Measurements from ENCODE around the gene TPO.
"Not testable (repeated sequence)": the region's sequence is repeated elsewhere in the genome, so short reads cannot be mapped to it uniquely, and the experiment has no call there.

Gene TPO

DNA sequence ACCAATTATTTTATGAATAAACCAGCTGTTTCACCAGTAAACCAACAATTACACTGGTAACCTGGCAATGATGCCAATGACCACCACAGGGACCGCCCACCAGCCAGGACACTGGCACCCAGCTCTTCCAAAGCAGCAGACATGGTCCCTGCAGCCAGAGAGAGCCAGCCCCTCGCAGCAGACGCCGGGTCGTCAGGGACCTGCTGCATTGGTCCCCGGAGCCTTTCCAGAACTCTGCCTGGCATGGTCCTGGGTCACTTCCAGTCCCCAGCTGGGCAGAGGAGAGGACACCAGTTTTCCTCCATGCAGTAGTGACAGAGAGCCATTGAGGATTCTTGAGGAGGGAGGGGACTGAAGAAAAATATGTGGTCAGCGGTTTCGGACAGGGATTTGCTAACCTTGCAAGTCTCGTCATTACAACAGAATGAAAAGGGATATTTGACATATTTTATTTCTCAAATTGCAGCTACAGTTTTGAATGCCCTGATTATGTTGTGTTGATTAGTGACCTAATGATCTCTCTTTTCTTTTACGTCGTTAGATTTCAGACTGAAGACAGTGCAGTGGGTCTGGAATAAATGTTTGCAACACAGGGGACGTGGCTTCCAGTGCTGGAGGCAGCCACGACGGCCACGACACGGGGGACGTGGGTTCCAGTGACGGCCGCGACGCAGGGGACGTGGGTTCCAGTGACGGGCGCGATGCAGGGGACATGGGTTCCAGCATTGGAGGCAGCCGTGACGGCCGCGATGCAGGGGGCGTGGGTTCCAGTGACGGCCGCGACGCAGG lies 154.5 kb downstream of the TPO start:
- H3K27ac ChIP-seq: no peak overlapping the region
- TF ChIP-seq ZFX (IDR thresholded peaks at IDR 0.05; ENCODE audit: borderline replicate concordance): no peak
- TF ChIP-seq, protein P1, sequence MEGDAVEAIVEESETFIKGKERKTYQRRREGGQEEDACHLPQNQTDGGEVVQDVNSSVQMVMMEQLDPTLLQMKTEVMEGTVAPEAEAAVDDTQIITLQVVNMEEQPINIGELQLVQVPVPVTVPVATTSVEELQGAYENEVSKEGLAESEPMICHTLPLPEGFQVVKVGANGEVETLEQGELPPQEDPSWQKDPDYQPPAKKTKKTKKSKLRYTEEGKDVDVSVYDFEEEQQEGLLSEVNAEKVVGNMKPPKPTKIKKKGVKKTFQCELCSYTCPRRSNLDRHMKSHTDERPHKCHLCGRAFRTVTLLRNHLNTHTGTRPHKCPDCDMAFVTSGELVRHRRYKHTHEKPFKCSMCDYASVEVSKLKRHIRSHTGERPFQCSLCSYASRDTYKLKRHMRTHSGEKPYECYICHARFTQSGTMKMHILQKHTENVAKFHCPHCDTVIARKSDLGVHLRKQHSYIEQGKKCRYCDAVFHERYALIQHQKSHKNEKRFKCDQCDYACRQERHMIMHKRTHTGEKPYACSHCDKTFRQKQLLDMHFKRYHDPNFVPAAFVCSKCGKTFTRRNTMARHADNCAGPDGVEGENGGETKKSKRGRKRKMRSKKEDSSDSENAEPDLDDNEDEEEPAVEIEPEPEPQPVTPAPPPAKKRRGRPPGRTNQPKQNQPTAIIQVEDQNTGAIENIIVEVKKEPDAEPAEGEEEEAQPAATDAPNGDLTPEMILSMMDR (IDR thresholded peaks at IDR 0.05): no peak

DNA sequence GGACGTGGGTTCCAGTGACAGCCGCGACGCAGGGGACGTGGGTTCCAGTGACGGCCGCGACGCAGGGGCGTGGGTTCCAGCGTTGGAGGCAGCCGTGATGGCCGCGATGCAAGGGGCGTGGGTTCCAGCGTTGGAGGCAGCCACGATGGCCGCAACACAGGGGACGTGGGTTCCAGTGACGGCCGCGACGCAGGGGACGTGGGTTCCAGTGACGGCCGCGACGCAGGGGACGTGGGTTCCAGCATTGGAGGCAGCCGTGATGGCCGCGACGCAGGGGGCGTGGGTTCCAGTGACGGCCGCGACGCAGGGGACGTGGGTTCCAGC lies 155.0 kb downstream of the TPO start:
- not testable (repeated sequence) for H3K27ac ChIP-seq

DNA sequence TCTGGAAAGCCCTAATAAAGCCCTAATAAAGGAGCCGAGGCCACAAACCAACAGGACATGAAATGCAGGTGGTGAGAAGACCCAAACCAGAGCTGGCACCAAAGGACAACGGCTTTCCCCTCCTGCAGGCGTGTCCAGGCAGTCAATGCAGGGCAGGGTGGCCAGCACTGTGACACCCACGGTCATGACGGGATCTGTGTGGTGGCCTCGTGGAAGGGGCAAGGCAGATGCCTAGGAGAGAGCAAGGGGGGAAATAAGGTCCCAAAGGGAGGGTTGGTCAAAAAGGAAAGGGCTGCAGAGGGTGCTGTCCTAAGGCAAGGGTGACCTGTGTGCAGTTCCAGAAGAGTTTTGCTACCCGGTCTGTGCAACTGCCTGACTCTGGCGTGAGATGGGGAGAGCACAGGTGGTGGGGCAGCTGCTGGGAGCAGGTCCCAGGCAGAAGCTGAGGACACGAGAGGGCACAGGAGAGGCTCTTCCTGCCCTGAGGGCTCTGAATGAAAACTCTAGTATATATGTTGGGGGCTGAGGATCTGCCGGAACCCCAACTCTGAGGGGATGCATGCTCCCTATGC lies 156.7 kb downstream of the TPO start:
- TF ChIP-seq, protein P1 (IDR thresholded peaks at IDR 0.05): no peak
- TF ChIP-seq ZFX (IDR thresholded peaks at IDR 0.05; ENCODE audit: borderline replicate concordance): no peak
- H3K27ac ChIP-seq: no peak overlapping the region

DNA sequence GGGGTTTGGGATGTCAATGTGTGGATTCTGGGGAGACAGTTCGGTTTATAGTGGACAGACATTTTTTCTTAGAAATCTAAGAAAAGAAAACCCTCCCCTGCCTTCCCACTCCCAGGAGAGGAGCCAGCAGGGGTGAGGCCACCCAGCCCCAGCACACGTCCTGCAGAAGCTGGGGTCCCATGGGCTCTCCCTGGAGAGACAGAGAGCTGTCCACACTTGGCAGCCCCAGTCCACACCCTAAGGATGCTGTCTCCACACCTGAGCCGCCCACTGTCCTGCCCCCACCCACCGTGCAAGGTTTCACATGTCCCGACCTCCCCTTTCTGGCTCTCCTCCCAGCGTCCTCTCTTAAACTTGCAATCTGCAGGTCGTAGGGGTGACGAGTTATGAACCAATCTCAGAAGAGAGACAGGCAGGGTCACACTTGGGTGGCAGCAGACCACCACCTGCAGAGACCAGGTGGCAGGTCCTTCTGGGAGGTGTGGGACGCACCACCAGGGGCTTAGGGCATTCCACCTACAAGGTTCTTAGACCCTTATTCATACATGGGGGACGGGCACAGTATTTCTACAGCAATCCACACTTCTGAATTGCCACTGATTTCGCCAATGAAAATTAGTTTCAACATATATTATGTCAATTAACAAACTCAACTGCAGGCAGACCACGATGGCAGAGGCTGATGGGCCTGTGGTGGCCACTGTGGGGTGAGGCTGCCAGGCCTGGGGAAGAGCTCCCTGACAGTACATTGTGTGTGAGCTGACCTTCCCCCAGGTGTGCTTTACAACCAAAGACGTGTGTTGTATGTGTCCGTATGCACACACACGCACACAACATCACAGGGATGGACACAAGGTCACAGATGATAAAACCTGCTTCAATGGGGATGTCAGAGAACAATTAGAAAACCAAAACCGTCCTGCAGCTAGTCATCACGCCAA lies 158.5 kb downstream of the TPO start:
- no peak overlapping the region for H3K27ac ChIP-seq
- TF ChIP-seq, protein P1 (IDR thresholded peaks at IDR 0.05): no peak
- TF ChIP-seq ZFX (IDR thresholded peaks at IDR 0.05; ENCODE audit: borderline replicate concordance): no peak

DNA sequence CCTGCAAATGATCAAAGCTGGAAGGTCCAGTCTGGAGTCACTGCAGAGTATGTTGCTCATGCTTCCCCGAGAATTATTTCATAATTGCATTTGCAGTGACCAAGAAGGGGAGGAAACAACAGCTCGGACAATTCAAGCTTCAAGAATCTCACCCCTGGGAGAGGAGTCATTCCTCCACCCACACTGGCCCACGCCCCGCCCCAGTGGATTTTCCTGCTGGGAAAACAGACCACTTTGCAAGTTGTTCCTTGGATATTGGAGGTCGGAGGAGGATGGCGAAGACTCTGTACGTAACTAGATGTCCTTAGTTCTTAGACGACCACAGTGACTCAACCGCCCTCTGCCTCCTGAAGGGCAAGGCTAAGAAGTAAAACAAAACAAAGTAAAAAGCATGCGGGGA lies 159.4 kb downstream of the TPO start:
- H3K27ac ChIP-seq: no peak overlapping the region
- TF ChIP-seq, protein P1 (IDR thresholded peaks at IDR 0.05): no peak
- no peak for TF ChIP-seq ZFX (IDR thresholded peaks at IDR 0.05; ENCODE audit: borderline replicate concordance)

DNA sequence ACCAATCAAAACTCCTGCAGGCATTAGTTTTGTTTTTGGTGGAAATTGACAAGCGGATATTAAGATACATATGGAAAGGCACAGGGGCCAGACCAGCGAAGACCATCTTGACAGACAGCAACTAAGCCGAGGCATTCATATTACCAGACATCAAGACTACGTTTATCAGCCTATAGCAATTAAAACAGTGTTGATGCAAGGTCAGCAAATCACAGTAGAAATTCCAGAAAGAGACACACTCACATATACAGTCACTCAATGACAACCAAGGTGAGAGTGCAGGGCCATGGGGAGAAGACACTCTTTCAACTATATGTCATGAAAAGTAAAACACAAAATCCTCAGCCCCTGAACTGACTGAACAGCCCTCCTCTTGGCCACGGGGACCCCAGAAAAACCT lies 164.6 kb downstream of the TPO start:
- no peak overlapping the region for H3K27ac ChIP-seq
- no peak for TF ChIP-seq ZFX (IDR thresholded peaks at IDR 0.05; ENCODE audit: borderline replicate concordance)
- TF ChIP-seq, protein P1 (IDR thresholded peaks at IDR 0.05): no peak

DNA sequence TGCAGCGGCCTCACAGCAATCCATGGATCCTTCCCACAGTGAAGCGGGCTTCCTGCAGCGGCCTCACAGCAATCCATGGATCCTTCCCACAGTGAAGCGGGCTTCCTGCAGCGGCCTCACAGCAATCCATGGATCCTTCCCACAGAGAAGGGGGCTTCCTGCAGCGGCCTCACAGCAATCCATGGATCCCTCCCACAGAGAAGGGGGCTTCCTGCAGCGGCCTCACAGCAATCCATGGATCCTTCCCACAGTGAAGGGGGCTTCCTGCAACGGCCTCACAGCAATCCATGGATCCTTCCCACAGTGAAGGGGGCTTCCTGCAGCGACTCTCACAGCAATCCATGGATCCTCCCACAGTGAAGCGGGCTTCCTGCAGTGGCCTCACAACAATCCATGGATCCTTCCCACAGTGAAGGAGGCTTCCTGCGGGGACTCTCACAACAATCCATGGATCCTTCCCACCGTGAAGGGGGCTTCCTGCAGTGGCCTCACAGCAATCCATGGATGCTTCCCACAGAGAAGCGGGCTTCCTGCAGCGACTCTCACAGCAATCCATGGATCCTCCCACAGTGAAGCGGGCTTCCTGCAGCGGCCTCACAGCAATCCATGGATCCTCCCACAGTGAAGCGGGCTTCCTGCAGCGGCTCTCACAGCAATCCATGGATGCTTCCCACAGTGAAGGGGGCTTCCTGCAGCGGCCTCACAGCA lies 168.1 kb downstream of the TPO start:
- H3K27ac ChIP-seq: not testable (repeated sequence)

Measured in 22Rv1 (cell line).